Esophagus squamous epithelium (tissue), 5 donors: ENCODE results near the gene RAI14. TPM values are rescaled to one million over a fixed set of nuclear protein-coding genes. Genes with fewer than 3 reads are reported as not detected.

Experiments
- DNase-seq: peaks from one replicate; lab custom pipeline; 2025; lab: John Stamatoyannopoulos, UW
- H3K27ac ChIP-seq, 4 donors: fragments of 200-600 bp; sonication (generic); one replicate each; pipeline ENCODE4 v1.5.1; 2016 to 2019; ENCODE audit warnings: mild to moderate bottlenecking in 1 of 4
- H3K27me3 ChIP-seq, 4 donors: fragments of 200-600 bp; sonication (generic); 1 replicate in 3 of 4; 2 replicates in 1 of 4; pipeline versions ENCODE4 v1.5.1 to v1.6.0; 2017 to 2021; ENCODE audit warnings: antibody characterized with exemption in 1 of 4
- H3K36me3 ChIP-seq, 3 donors: fragments of 200-600 bp; sonication (generic); one replicate each; pipeline ENCODE4 v1.5.1; 2016 to 2019
- H3K4me1 ChIP-seq, 3 donors: fragments of 200-600 bp; sonication (generic); one replicate each; pipeline ENCODE4 v1.5.1; 2017 to 2019
- H3K4me3 ChIP-seq, 4 donors: fragments of 200-600 bp; sonication (generic); 1 replicate in 3 of 4; 2 replicates in 1 of 4; pipeline ENCODE4 v1.5.1; 2016 to 2019; ENCODE audit warnings: mild to moderate bottlenecking in 2 of 4, moderate library complexity in 1 of 4
- H3K9me3 ChIP-seq, 3 donors: fragments of 200-600 bp; sonication (generic); one replicate each; pipeline ENCODE4 v1.5.1; 2016 to 2019
- POLR2A ChIP-seq, 4 donors: fragments of 450-650 bp; IDR thresholded peaks; one replicate each; pipeline ENCODE4 v1.6.1; 2017; ENCODE audit warnings: antibody characterized with exemption in 4 of 4, mild to moderate bottlenecking in 4 of 4, moderate library complexity in 3 of 4
- WGBS, 2 donors: methylation state at CpG; one replicate each; pipeline ENCODE4 v1.1.5; 2018; 5-methylcytosine and 5-hydroxymethylcytosine counted together
- intact Hi-C: fragments of 100-400 bp; cut with DNase I; formaldehyde crosslinking; loops from one replicate; pipeline ENCODE4 v1.15.0; 2022
- total RNA-seq, 4 donors: library from RNA; depleted of rRNA; stranded (reverse); fragments of >200 nt; gene quantifications; one replicate each; pipeline ENCODE4 v1.1.0, GENCODE V29; 2016
- TF ChIP-seq, protein P1 (sequence below), 6 experiments: fragments of 450-650 bp in 4 of 6; fragments of 200-600 bp in 2 of 6; sonication (generic) in 2 of 6; IDR thresholded peaks; one replicate each; pipeline ENCODE4 v1.5.1; 2016 to 2019; ENCODE audit warnings: antibody characterized with exemption in 6 of 6, mild to moderate bottlenecking in 4 of 6, moderate library complexity in 4 of 6
- donor health status: DM: yes; HTN: yes; CAD: no.

Gene RAI14
- total RNA-seq, 4 donors from 2014 or later: 5.2 to 18.7 (median 9.0) TPM

GRCh38 chr5:34765662-34766061 is 109.5 kb downstream of the RAI14 start:
- Histone ChIP-seq H3K27me3 (no peaks in the 10 kb centered on the region), H3K36me3 (peaks cover 0 to 18% (median 0%) of the 10 kb centered on the region in 3 donors), H3K4me3 (no peak overlapping the region), H3K27ac (no peak overlapping the region), H3K9me3 (no peaks in the 10 kb centered on the region), H3K4me1 (peaks cover 0 to 6% (median 4%) of the 10 kb centered on the region in 3 donors)
- intact Hi-C loops: no loop called here
- WGBS, 2 donors: 82 to 100% methylated on average over 1 of the region's 1 CpG
- no peak for TF ChIP-seq POLR2A (IDR thresholded peaks at IDR 0.05)
- TF ChIP-seq, protein P1, sequence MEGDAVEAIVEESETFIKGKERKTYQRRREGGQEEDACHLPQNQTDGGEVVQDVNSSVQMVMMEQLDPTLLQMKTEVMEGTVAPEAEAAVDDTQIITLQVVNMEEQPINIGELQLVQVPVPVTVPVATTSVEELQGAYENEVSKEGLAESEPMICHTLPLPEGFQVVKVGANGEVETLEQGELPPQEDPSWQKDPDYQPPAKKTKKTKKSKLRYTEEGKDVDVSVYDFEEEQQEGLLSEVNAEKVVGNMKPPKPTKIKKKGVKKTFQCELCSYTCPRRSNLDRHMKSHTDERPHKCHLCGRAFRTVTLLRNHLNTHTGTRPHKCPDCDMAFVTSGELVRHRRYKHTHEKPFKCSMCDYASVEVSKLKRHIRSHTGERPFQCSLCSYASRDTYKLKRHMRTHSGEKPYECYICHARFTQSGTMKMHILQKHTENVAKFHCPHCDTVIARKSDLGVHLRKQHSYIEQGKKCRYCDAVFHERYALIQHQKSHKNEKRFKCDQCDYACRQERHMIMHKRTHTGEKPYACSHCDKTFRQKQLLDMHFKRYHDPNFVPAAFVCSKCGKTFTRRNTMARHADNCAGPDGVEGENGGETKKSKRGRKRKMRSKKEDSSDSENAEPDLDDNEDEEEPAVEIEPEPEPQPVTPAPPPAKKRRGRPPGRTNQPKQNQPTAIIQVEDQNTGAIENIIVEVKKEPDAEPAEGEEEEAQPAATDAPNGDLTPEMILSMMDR (IDR thresholded peaks at IDR 0.05): no peak
- no peak for DNase-seq

- 86 to 87% methylated on average over 2 to 7 of the region's 7 CpGs for WGBS, 2 donors
- no peaks in the 10 kb centered on the region for H3K27me3 ChIP-seq
- no peak overlapping the region for H3K4me3 ChIP-seq
- TF ChIP-seq, protein P1 (IDR thresholded peaks at IDR 0.05): no peak
- TF ChIP-seq POLR2A (IDR thresholded peaks at IDR 0.05): no peak
- H3K27ac ChIP-seq: no peak overlapping the region
- no peaks in the 10 kb centered on the region for H3K9me3 ChIP-seq
- H3K36me3 ChIP-seq: peaks cover 0 to 18% (median 0%) of the 10 kb centered on the region in 3 donors
- no peak for DNase-seq
- intact Hi-C loops: no loop called here
- H3K4me1 ChIP-seq: peaks cover 0 to 3% (median 1%) of the 10 kb centered on the region in 3 donors
Measured at GRCh38 chr5:34767180-34767579, 111.1 kb downstream of the RAI14 start.

- Histone ChIP-seq H3K27me3 (no peaks in the 10 kb centered on the region), H3K4me1 (peaks cover 0 to 3% (median 0%) of the 10 kb centered on the region in 3 donors), H3K36me3 (peaks cover 0 to 8% (median 0%) of the 10 kb centered on the region in 3 donors), H3K9me3 (peaks cover 0 to 5% (median 0%) of the 10 kb centered on the region in 3 donors), H3K27ac (no peak overlapping the region), H3K4me3 (no peak overlapping the region)
- intact Hi-C loops: no loop called here
- TF ChIP-seq, protein P1 (IDR thresholded peaks at IDR 0.05): no peak
- no peak for TF ChIP-seq POLR2A (IDR thresholded peaks at IDR 0.05)
- DNase-seq: no peak
- 81 to 88% methylated on average over 4 of the region's 4 CpGs for WGBS, 2 donors
Measured at GRCh38 chr5:34770486-34770885, 114.4 kb downstream of the RAI14 start.

- Histone ChIP-seq H3K4me3 (no peak overlapping the region), H3K27ac (no peak overlapping the region), H3K27me3 (no peaks in the 10 kb centered on the region), H3K4me1 (peaks cover 0 to 3% (median 0%) of the 10 kb centered on the region in 3 donors), H3K9me3 (peaks cover 0 to 5% (median 0%) of the 10 kb centered on the region in 3 donors), H3K36me3 (peaks cover 0 to 2% (median 0%) of the 10 kb centered on the region in 3 donors)
- no peak for TF ChIP-seq POLR2A (IDR thresholded peaks at IDR 0.05)
- TF ChIP-seq, protein P1 (IDR thresholded peaks at IDR 0.05): no peak
- intact Hi-C loops: no loop called here
- no peak for DNase-seq
- WGBS, 2 donors: 30 to 35% methylated on average over 5 of the region's 5 CpGs
Measured at GRCh38 chr5:34771076-34771475, 114.9 kb downstream of the RAI14 start.

DNA sequence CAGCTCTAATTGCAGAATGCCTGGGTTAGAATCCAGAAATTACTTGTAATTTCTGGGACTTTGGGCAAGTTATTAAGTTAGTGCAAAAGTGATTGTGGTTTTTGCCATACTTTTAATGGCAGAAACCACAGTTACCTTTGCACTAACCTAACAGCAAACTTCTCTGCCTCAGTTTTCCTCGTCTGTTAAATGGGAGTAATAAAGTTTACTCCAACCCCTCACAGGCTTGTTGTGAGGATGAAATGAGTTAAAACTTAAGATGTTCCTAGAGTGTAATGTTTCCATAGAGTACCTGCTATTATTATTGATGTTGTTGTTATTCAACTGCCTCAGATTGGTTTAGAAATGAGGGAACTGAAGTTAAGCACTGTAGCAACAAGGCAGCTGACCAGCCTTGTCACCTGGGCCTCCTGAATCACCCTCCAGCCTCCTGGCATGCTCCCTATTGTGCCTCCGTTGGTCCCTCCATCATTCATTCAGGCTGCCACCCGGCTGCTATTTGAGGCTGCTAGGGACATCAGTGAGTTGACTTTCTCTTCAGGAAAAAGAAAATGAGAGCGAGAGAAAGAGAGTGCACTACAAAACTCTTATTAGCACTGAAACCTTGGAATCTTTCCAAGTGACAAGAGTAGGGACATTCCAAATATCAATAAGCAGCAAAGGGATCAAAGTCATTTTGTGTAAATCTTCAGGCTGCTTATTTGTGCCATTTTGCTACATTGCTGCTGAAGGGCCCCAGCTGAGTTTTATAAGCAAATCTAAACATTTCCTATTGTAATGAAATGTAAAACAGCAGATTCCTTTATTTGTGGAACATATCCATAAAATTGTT is 116.4 kb downstream of the RAI14 start:
- no peak for DNase-seq
- Histone ChIP-seq H3K4me3 (no peak overlapping the region), H3K36me3 (no peaks in the 10 kb centered on the region), H3K27ac (no peak overlapping the region), H3K4me1 (peaks cover 0 to 3% (median 0%) of the 10 kb centered on the region in 3 donors), H3K9me3 (peaks cover 0 to 5% (median 0%) of the 10 kb centered on the region in 3 donors), H3K27me3 (no peaks in the 10 kb centered on the region)
- 74 to 83% methylated on average over 4 of the region's 4 CpGs for whole genome bisulfite sequencing, 2 donors
- no peak for TF ChIP-seq POLR2A (IDR thresholded peaks at IDR 0.05)
- TF ChIP-seq, protein P1 (IDR thresholded peaks at IDR 0.05): no peak
- intact Hi-C loops: no loop called here
